Measurements from ENCODE around the gene SYMPK.
"Not testable (repeated sequence)": the region's sequence is repeated elsewhere in the genome, so short reads cannot be mapped to it uniquely, and the experiment has no call there.

The SYMPK gene

GRCh38 chr19:45872095-45872919 lies 9.4 kb upstream of the SYMPK start:
- DNase-seq (ENCODE audit: low read depth): no peak
- TF ChIP-seq CTCF (conservative IDR thresholded peaks at IDR 0.05; ENCODE audit: low read length): no peak
- H3K4me3 ChIP-seq (ENCODE audit: low read length): no peak overlapping the region

- TF ChIP-seq CTCF (conservative IDR thresholded peaks at IDR 0.05; ENCODE audit: low read length): no peak
- no peak overlapping the region for H3K4me3 ChIP-seq (ENCODE audit: low read length)
- DNase-seq (ENCODE audit: low read depth): no peak
Observed at GRCh38 chr19:45870798-45871197, 7.9 kb upstream of the SYMPK start.

- H3K4me3 ChIP-seq (ENCODE audit: low read length); DNase-seq (ENCODE audit: low read depth): not testable (repeated sequence)
Observed at GRCh38 chr19:45867241-45867640, 4.3 kb upstream of the SYMPK start.

- no peak overlapping the region for H3K4me3 ChIP-seq (ENCODE audit: low read length)
- TF ChIP-seq CTCF (conservative IDR thresholded peaks at IDR 0.05; ENCODE audit: low read length): no peak
- no peak for DNase-seq (ENCODE audit: low read depth)
Observed at GRCh38 chr19:45866400-45867176, 3.6 kb upstream of the SYMPK start.

GRCh38 chr19:45865269-45865948 lies 2.5 kb upstream of the SYMPK start:
- DNase-seq (ENCODE audit: low read depth): no peak
- no peak overlapping the region for H3K4me3 ChIP-seq (ENCODE audit: low read length)

GRCh38 chr19:45864629-45865082 lies 1.7 kb upstream of the SYMPK start:
- no peak for TF ChIP-seq CTCF (conservative IDR thresholded peaks at IDR 0.05; ENCODE audit: low read length)
- H3K4me3 ChIP-seq (ENCODE audit: low read length): no peak overlapping the region

More at GRCh38 chr19:45865269-45865948, 2.5 kb upstream of the SYMPK start:
- no peak for TF ChIP-seq CTCF (conservative IDR thresholded peaks at IDR 0.05; ENCODE audit: low read length)

More at GRCh38 chr19:45864629-45865082, 1.7 kb upstream of the SYMPK start:
- no peak for DNase-seq (ENCODE audit: low read depth)

All from AG10803 (cell line).